Activated B cell treated with CpG ODN at 0.5 μM for 24 hours (primary cell): ENCODE results near the gene AP5B1. TPM values are rescaled to one million over a fixed set of nuclear protein-coding genes. Genes with fewer than 3 reads are reported as not detected.

Experiments used
- ATAC-seq: fragments of 200-7000 bp; cut with Tn5 transposase; one replicate; pipeline ENCODE4 v1.10.0; 2021; ENCODE audit warnings: low read depth, mild to moderate bottlenecking, moderate library complexity
- CTCF ChIA-PET: fragments of 350-600 bp; sonication (Branson Sonifier 250); formaldehyde crosslinking; loops from one replicate; lab custom pipeline; 2021; ENCODE audit warnings: antibody characterized with exemption; lab: Charles Lee
- POLR2A ChIA-PET: fragments of 350-600 bp; sonication (Branson Sonifier 250); formaldehyde crosslinking; loops from one replicate; lab custom pipeline; 2021; ENCODE audit warnings: antibody characterized with exemption; lab: Charles Lee
- DNase-seq: peaks from one replicate; pipeline ENCODE4 v3.0.0; 2022
- H3K27ac Mint-ChIP-seq: one replicate; pipeline ENCODE4 v1.8.0; 2020; ENCODE audit warnings: mixed read lengths
- H3K27me3 Mint-ChIP-seq: one replicate; pipeline ENCODE4 v1.8.0; 2021; ENCODE audit warnings: mixed read lengths
- H3K36me3 Mint-ChIP-seq: one replicate; pipeline ENCODE4 v1.8.0; 2021; ENCODE audit warnings: low read depth, mixed read lengths
- H3K4me1 Mint-ChIP-seq: one replicate; pipeline ENCODE4 v1.8.0; 2021; ENCODE audit warnings: mixed read lengths
- H3K4me3 Mint-ChIP-seq: one replicate; pipeline ENCODE4 v1.8.0; 2020; ENCODE audit warnings: mild to moderate bottlenecking, mixed read lengths
- H3K9me3 Mint-ChIP-seq: one replicate; pipeline ENCODE4 v1.8.0; 2020; ENCODE audit warnings: mixed read lengths
- CTCF ChIP-seq: fragments of 200-600 bp; IDR thresholded peaks from one replicate; pipeline ENCODE4 v1.8.0; 2022; ENCODE audit warnings: antibody characterized with exemption, mild to moderate bottlenecking
- intact Hi-C: fragments of 100-400 bp; cut with micrococcal nuclease; formaldehyde crosslinking; loops from one replicate; pipeline ENCODE4 v1.15.1; 2024
- total RNA-seq: library from RNA; stranded (reverse); gene quantifications from 2 replicates; pipeline ENCODE4 v1.2.3, GENCODE V29; 2022

AP5B1 gene
- total RNA-seq, 1 donor from 2014 or later: 20.9 TPM

GRCh38 chr11:65821107-65821506 lies 40.3 kb upstream of the AP5B1 start:
- ATAC-seq (no peak), DNase-seq (no peak)
- Mint-ChIP-seq H3K4me3 (no peak overlapping the region), H3K27ac (no peak overlapping the region), H3K36me3 (no peaks in the 10 kb centered on the region), H3K27me3 (no peaks in the 10 kb centered on the region), H3K4me1 (peaks cover 14% of the 10 kb centered on the region), H3K9me3 (no peaks in the 10 kb centered on the region)
- intact Hi-C loops: no loop called here
- POLR2A ChIA-PET: no interaction called here
- no peak for TF ChIP-seq CTCF
- CTCF ChIA-PET: no interaction called here

- intact Hi-C loops: loop anchor here (1.0 kb wide), 7 partner anchors 27 to 277 kb away; partner anchors contain the start of gene AP5B1
- Mint-ChIP-seq H3K4me3 (peak overlapping the region; percentile 77), H3K9me3 (no peaks in the 10 kb centered on the region), H3K27ac (peak overlapping the region; percentile 63), H3K36me3 (no peaks in the 10 kb centered on the region), H3K4me1 (peaks cover 14% of the 10 kb centered on the region), H3K27me3 (no peaks in the 10 kb centered on the region)
- TF ChIP-seq CTCF: peak; percentile 96
- peak; percentile 95 for ATAC-seq
- ChIA-PET POLR2A (interaction anchor here (0.6 to 3.4 kb wide), 7 partner anchors 12 to 180 kb away, joined by 3 to 26 read pairs (median 4); partner anchors contain the start of genes AP5B1, KAT5 and SIPA1), CTCF (interaction anchor here (1.2 to 6.1 kb wide), 11 partner anchors 10 to 113 kb away, joined by 3 to 62 read pairs (median 6); partner anchors contain the start of genes AP5B1 and KAT5)
- peak; percentile 95 for DNase-seq
Measured at GRCh38 chr11:65817835-65818680, 37.3 kb upstream of the AP5B1 start.

- Mint-ChIP-seq H3K4me3 (peak overlapping the region; percentile 77), H3K4me1 (peaks cover 14% of the 10 kb centered on the region), H3K36me3 (no peaks in the 10 kb centered on the region), H3K9me3 (no peaks in the 10 kb centered on the region), H3K27ac (peak overlapping the region; percentile 36), H3K27me3 (no peaks in the 10 kb centered on the region)
- ATAC-seq: no peak
- DNase-seq: no peak
- intact Hi-C loops: no loop called here
- ChIA-PET POLR2A (interaction anchor here (0.6 to 3.4 kb wide), 8 partner anchors 13 to 177 kb away, joined by 3 to 26 read pairs (median 4); partner anchors contain the start of genes AP5B1, KAT5 and RNASEH2C), CTCF (interaction anchor here (0.6 to 6.1 kb wide), 12 partner anchors 10 to 152 kb away, joined by 3 to 62 read pairs (median 4); partner anchors contain the start of genes AP5B1 and KAT5)
- no peak for TF ChIP-seq CTCF
Measured at GRCh38 chr11:65817312-65817834, 36.6 kb upstream of the AP5B1 start.

- no peak for TF ChIP-seq CTCF
- H3K4me1 Mint-ChIP-seq: peaks cover 14% of the 10 kb centered on the region
- DNase-seq (no peak), ATAC-seq (no peak)
- POLR2A ChIA-PET: interaction anchor here (0.6 to 3.4 kb wide), 6 partner anchors 11 to 176 kb away, joined by 3 to 26 read pairs (median 8); partner anchors contain the start of genes AP5B1, KAT5 and RNASEH2C
- no peak overlapping the region for H3K4me3 Mint-ChIP-seq
- no peaks in the 10 kb centered on the region for H3K36me3 Mint-ChIP-seq
- intact Hi-C loops: no loop called here
- no peak overlapping the region for H3K27ac Mint-ChIP-seq
- CTCF ChIA-PET: interaction anchor here (0.7 to 6.1 kb wide), 8 partner anchors 16 to 111 kb away, joined by 3 to 62 read pairs (median 7); partner anchors contain the start of genes AP5B1 and KAT5
- H3K9me3 Mint-ChIP-seq: no peaks in the 10 kb centered on the region
- H3K27me3 Mint-ChIP-seq: no peaks in the 10 kb centered on the region
Measured at GRCh38 chr11:65816696-65817095, 35.9 kb upstream of the AP5B1 start.
